Right atrium auricular region (tissue), 2 donors: Measurements from ENCODE around the gene PLEKHS1. TPM values are rescaled to one million over a fixed set of nuclear protein-coding genes. Genes with fewer than 3 reads are reported as not detected.

Source experiments
- DNase-seq: peaks from one replicate; pipeline ENCODE4 v3.0.0-alpha.2; 2019; ENCODE audit warnings: low spot score
- H3K27ac ChIP-seq, 2 donors: fragments of 200-600 bp; sonication (generic); 1 replicate in 1 of 2; 2 replicates in 1 of 2; pipeline ENCODE4 v1.5.1; 2016 to 2019
- H3K27me3 ChIP-seq, 2 donors: fragments of 200-600 bp; sonication (generic); one replicate each; pipeline versions ENCODE4 v1.5.1 to v1.6.0; 2017 to 2019
- H3K36me3 ChIP-seq: fragments of 200-600 bp; sonication (generic); one replicate; pipeline ENCODE4 v1.5.1; 2016
- H3K4me1 ChIP-seq, 2 donors: fragments of 200-600 bp; sonication (generic); one replicate each; pipeline versions ENCODE4 v1.5.1 to v1.6.0; 2017 to 2019
- H3K4me3 ChIP-seq, 2 donors: fragments of 200-600 bp; sonication (generic); 1 replicate in 1 of 2; 2 replicates in 1 of 2; pipeline ENCODE4 v1.5.1; 2017 to 2019; ENCODE audit warnings: mild to moderate bottlenecking in 1 of 2, moderate library complexity in 1 of 2
- H3K9me3 ChIP-seq, 2 donors: fragments of 200-600 bp; sonication (generic); one replicate each; pipeline ENCODE4 v1.5.1; 2019
- total RNA-seq, 2 donors: library from RNA; depleted of rRNA; stranded (reverse); fragments of >200 nt; gene quantifications; one replicate each; pipeline ENCODE4 v1.1.0, GENCODE V29; 2016
- TF ChIP-seq, protein P1 (sequence below), 2 donors: fragments of 200-600 bp; sonication (generic); IDR thresholded peaks; one replicate each; pipeline ENCODE4 v1.5.1; 2019; ENCODE audit warnings: antibody characterized with exemption in 2 of 2

PLEKHS1 gene
- total RNA-seq, 2 donors from 2014 or later = not detected

GRCh38 chr10:113753020-113753692 lies 1.7 kb downstream of the PLEKHS1 start:
- Histone ChIP-seq H3K27ac (no peak overlapping the region), H3K36me3 (no peaks in the 10 kb centered on the region), H3K9me3 (no peaks in the 10 kb centered on the region), H3K27me3 (no peaks in the 10 kb centered on the region), H3K4me3 (no peak overlapping the region), H3K4me1 (no peaks in the 10 kb centered on the region)
- TF ChIP-seq, protein P1, sequence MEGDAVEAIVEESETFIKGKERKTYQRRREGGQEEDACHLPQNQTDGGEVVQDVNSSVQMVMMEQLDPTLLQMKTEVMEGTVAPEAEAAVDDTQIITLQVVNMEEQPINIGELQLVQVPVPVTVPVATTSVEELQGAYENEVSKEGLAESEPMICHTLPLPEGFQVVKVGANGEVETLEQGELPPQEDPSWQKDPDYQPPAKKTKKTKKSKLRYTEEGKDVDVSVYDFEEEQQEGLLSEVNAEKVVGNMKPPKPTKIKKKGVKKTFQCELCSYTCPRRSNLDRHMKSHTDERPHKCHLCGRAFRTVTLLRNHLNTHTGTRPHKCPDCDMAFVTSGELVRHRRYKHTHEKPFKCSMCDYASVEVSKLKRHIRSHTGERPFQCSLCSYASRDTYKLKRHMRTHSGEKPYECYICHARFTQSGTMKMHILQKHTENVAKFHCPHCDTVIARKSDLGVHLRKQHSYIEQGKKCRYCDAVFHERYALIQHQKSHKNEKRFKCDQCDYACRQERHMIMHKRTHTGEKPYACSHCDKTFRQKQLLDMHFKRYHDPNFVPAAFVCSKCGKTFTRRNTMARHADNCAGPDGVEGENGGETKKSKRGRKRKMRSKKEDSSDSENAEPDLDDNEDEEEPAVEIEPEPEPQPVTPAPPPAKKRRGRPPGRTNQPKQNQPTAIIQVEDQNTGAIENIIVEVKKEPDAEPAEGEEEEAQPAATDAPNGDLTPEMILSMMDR (IDR thresholded peaks at IDR 0.05) = no peak
- DNase-seq = no peak

DNA sequence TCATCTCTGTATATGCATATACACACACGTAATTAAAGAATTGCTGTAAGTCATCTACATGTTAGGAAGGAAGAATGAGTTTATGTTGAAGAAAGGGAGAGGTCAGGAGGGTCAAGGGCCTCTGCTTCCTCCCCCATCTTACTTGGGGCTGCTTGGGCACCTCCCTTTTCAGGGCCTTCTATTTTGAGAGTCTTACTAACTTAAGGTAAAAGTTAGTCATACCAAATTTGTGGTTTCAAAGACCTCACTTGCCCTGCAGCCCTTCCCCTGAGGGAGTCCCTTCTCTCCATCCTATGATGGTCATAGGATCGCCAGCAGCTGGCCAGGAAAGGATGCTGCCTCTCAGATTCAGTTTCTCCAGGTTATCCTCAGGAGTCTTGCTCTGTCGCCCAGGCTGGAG lies 2.6 kb downstream of the PLEKHS1 start:
- Histone ChIP-seq H3K27ac (no peak overlapping the region), H3K9me3 (no peaks in the 10 kb centered on the region), H3K4me3 (no peak overlapping the region), H3K36me3 (no peaks in the 10 kb centered on the region), H3K27me3 (no peaks in the 10 kb centered on the region), H3K4me1 (no peaks in the 10 kb centered on the region)
- TF ChIP-seq, protein P1 (IDR thresholded peaks at IDR 0.05) = no peak
- DNase-seq = no peak

GRCh38 chr10:113754768-113755167 lies 3.3 kb downstream of the PLEKHS1 start:
- Histone ChIP-seq H3K36me3 (no peaks in the 10 kb centered on the region), H3K4me3 (no peak overlapping the region), H3K27ac (no peak overlapping the region), H3K4me1 (no peaks in the 10 kb centered on the region), H3K9me3 (no peaks in the 10 kb centered on the region), H3K27me3 (no peaks in the 10 kb centered on the region)
- no peak for DNase-seq
- TF ChIP-seq, protein P1 (IDR thresholded peaks at IDR 0.05) = no peak

GRCh38 chr10:113756940-113757543 lies 5.6 kb downstream of the PLEKHS1 start:
- Histone ChIP-seq H3K36me3 (no peaks in the 10 kb centered on the region), H3K9me3 (no peaks in the 10 kb centered on the region), H3K27me3 (no peaks in the 10 kb centered on the region), H3K4me3 (no peak overlapping the region), H3K4me1 (no peaks in the 10 kb centered on the region), H3K27ac (no peak overlapping the region)
- TF ChIP-seq, protein P1 (IDR thresholded peaks at IDR 0.05) = no peak
- no peak for DNase-seq

DNA sequence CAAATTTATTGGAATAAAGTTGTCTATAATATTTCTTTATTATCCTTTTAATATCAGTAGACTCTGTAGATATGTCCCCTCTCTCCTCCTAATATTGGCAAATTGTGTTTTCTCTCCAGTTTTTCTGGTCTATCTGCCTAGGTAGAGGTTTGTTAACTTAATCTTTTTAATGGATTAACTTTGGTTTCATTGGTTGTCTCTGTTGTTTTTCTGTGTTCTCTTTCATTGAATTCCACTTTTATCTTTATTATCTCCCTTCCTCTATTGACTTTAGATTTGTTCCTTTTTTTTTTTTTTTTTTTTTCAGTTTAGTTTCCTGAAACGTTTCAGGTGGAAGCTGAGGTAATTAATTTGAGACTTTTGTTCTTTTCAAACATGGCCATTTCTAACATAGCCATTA lies 10.6 kb downstream of the PLEKHS1 start:
- no peak overlapping the region for H3K4me3 ChIP-seq
- no peaks in the 10 kb centered on the region for H3K27me3 ChIP-seq
- no peak for DNase-seq
- H3K27ac ChIP-seq = no peak overlapping the region
- peaks cover 0 to 16% of the 10 kb centered on the region in 2 donors for H3K9me3 ChIP-seq
- no peaks in the 10 kb centered on the region for H3K36me3 ChIP-seq
- H3K4me1 ChIP-seq = no peaks in the 10 kb centered on the region
- TF ChIP-seq, protein P1 (IDR thresholded peaks at IDR 0.05) = no peak
